ENCODE data around the gene CHRM2. TPM values are rescaled to one million over a fixed set of nuclear protein-coding genes. Genes with fewer than 3 reads are reported as not detected.

Gene CHRM2
- total RNA-seq, 1 donor from 2014 or later: not detected

- no peak overlapping the region for H3K4me2 ChIP-seq
- H3K4me1 ChIP-seq: no peaks in the 10 kb centered on the region
- no peak overlapping the region for H3K27ac ChIP-seq
- no peaks in the 10 kb centered on the region for H3F3A ChIP-seq (ENCODE audit: low read depth)
- H3K27ac Mint-ChIP-seq: no peak overlapping the region
- H3K9ac ChIP-seq: no peak overlapping the region
- no peaks in the 10 kb centered on the region for H3K79me2 ChIP-seq (ENCODE audit: low read depth)
- H3K36me3 ChIP-seq: no peaks in the 10 kb centered on the region
- no peak for DNase-seq (ENCODE audit: low spot score)
- H2AFZ ChIP-seq (replicated peaks): no peak overlapping the region
- H4K20me1 ChIP-seq (ENCODE audit: low read depth): no peaks in the 10 kb centered on the region
- H3K9me3 ChIP-seq (ENCODE audit: low read depth): no peaks in the 10 kb centered on the region
- no peaks in the 10 kb centered on the region for H3K27me3 Mint-ChIP-seq (ENCODE audit: insufficient read depth, low read depth)
- no peaks in the 10 kb centered on the region for H3K36me3 Mint-ChIP-seq
- TF ChIP-seq EZH2 (IDR thresholded peaks at IDR 0.05) (no peak), EZH2phosphoT487 (IDR thresholded peaks at IDR 0.05) (no peak), CTCF (IDR thresholded peaks at IDR 0.05) (no peak)
- H3K27me3 ChIP-seq: no peaks in the 10 kb centered on the region
- H3K4me1 Mint-ChIP-seq: no peaks in the 10 kb centered on the region
- H3K4me3 Mint-ChIP-seq: no peak overlapping the region
- no peaks in the 10 kb centered on the region for H3K9me3 Mint-ChIP-seq
- H3K4me3 ChIP-seq: no peak overlapping the region
Observed at GRCh38 chr7:137009404-137009803, 141.0 kb downstream of the CHRM2 start.

GRCh38 chr7:137015015-137015414 lies 146.6 kb downstream of the CHRM2 start:
- TF ChIP-seq CTCF (IDR thresholded peaks at IDR 0.05) (no peak), EZH2phosphoT487 (IDR thresholded peaks at IDR 0.05) (no peak)
- no peak overlapping the region for H3K9ac ChIP-seq
- H3K27me3 ChIP-seq: no peaks in the 10 kb centered on the region
- Mint-ChIP-seq H3K9me3 (no peaks in the 10 kb centered on the region), H3K27me3 (ENCODE audit: insufficient read depth, low read depth) (no peaks in the 10 kb centered on the region), H3K4me1 (peaks cover 15% of the 10 kb centered on the region), H3K36me3 (no peaks in the 10 kb centered on the region), H3K27ac (no peak overlapping the region), H3K4me3 (no peak overlapping the region)
- H3K4me1 ChIP-seq: peaks cover 27% of the 10 kb centered on the region
- H3K36me3 ChIP-seq: no peaks in the 10 kb centered on the region
- no peaks in the 10 kb centered on the region for H3K9me3 ChIP-seq (ENCODE audit: low read depth)
- no peak overlapping the region for H3K27ac ChIP-seq
- no peaks in the 10 kb centered on the region for H3K79me2 ChIP-seq (ENCODE audit: low read depth)
- no peak overlapping the region for H3K4me2 ChIP-seq
- no peak overlapping the region for H3K4me3 ChIP-seq
- H3F3A ChIP-seq (ENCODE audit: low read depth): peaks cover 11% of the 10 kb centered on the region
- no peak for DNase-seq (ENCODE audit: low spot score)
- H4K20me1 ChIP-seq (ENCODE audit: low read depth): no peaks in the 10 kb centered on the region
- no peak overlapping the region for H2AFZ ChIP-seq (replicated peaks)

- Histone ChIP-seq H3K27me3 (no peaks in the 10 kb centered on the region), H3K36me3 (no peaks in the 10 kb centered on the region), H2AFZ (replicated peaks) (no peak overlapping the region), H3K4me2 (no peak overlapping the region), H3K4me3 (no peak overlapping the region), H3K4me1 (peaks cover 29% of the 10 kb centered on the region), H3K79me2 (ENCODE audit: low read depth) (no peaks in the 10 kb centered on the region), H3K9ac (no peak overlapping the region), H4K20me1 (ENCODE audit: low read depth) (no peaks in the 10 kb centered on the region), H3K27ac (no peak overlapping the region), H3F3A (ENCODE audit: low read depth) (peaks cover 11% of the 10 kb centered on the region), H3K9me3 (ENCODE audit: low read depth) (no peaks in the 10 kb centered on the region)
- no peak overlapping the region for H3K4me3 Mint-ChIP-seq
- no peak overlapping the region for H3K27ac Mint-ChIP-seq
- H3K36me3 Mint-ChIP-seq: no peaks in the 10 kb centered on the region
- H3K4me1 Mint-ChIP-seq: peaks cover 15% of the 10 kb centered on the region
- no peaks in the 10 kb centered on the region for H3K27me3 Mint-ChIP-seq (ENCODE audit: insufficient read depth, low read depth)
- TF ChIP-seq EZH2 (IDR thresholded peaks at IDR 0.05): no peak
- TF ChIP-seq EZH2phosphoT487 (IDR thresholded peaks at IDR 0.05): no peak
- no peak for TF ChIP-seq CTCF (IDR thresholded peaks at IDR 0.05)
- DNase-seq (ENCODE audit: low spot score): no peak
- no peaks in the 10 kb centered on the region for H3K9me3 Mint-ChIP-seq
Observed at GRCh38 chr7:137017221-137017620, 148.8 kb downstream of the CHRM2 start.
